K562 (cell line): ENCODE measurements around the gene NLRP10. TPM values are rescaled to one million over a fixed set of nuclear protein-coding genes. Genes with fewer than 3 reads are reported as not detected.

Source experiments
- ATAC-seq: fragments of 200-7000 bp; cut with Tn5 transposase; 3 replicates; pipeline ENCODE4 v1.9.1; 2020; ENCODE audit warnings: moderate library complexity
- BruUV-seq: library from RNA; stranded (reverse); fragments of 400-500 nt; replicated peaks from 2 replicates; lab custom pipeline; 2021; lab: Mats Ljungman, UMichigan
- CTCF ChIA-PET: fragments of 300-600 bp; formaldehyde crosslinking; extraction: SDS; loops from one replicate; lab custom pipeline; 2021; ENCODE audit warnings: low intra/inter-chr PET ratio; lab: Yijun Ruan, JAX
- POLR2A ChIA-PET: fragments of 300-600, 350-650 bp; sonication (Branson Sonifier 250); formaldehyde crosslinking; extraction: SDS; loops from one replicate; lab custom pipeline; 2021; ENCODE audit warnings: antibody characterized with exemption, inconsistent platforms; lab: Yijun Ruan, JAX
- DNase-seq, 4 experiments: peaks; one replicate each; pipeline versions ENCODE4 v3.0.0 to v3.0.0-alpha.2; 2011 to 2018; ENCODE audit warnings: low spot score in 3 of 4, mixed read lengths in 3 of 4; ENCODE audit errors: extremely low read depth in 1 of 4
- FAIRE-seq: peaks from 2 replicates; lab custom pipeline; 2011; peaks lifted over from hg19 to GRCh38; lab: Jason Lieb, UNC
- H2AFZ ChIP-seq: 2 replicates; pipeline ENCODE4 v1.6.0; 2011; ENCODE audit warnings: low read depth, low read length, control low read depth, inconsistent platforms
- H3K27ac ChIP-seq: fragments of 200-600 bp; 3 replicates; pipeline ENCODE4 v1.8.0; 2011; ENCODE audit warnings: low read depth, mild to moderate bottlenecking, control low read depth, inconsistent platforms, low read length, moderate library complexity, mixed read lengths; ENCODE audit errors: extremely low read depth
- H3K27me3 ChIP-seq, 2 experiments: fragments of 300-600 bp in 1 of 2; 2 replicates in 1 of 2; 3 replicates in 1 of 2; pipeline versions ENCODE4 v1.6.0 to v1.8.0; 2011; ENCODE audit warnings: inconsistent platforms in 2 of 2, low read length in 2 of 2, mild to moderate bottlenecking in 1 of 2, mixed read lengths in 1 of 2, moderate library complexity in 1 of 2; ENCODE audit not compliant: control insufficient read depth in 2 of 2, insufficient read depth in 2 of 2
- H3K36me3 ChIP-seq: fragments of 300-600 bp; 3 replicates; pipeline ENCODE4 v1.8.0; 2011; ENCODE audit warnings: mild to moderate bottlenecking, low read length, inconsistent platforms; ENCODE audit not compliant: control insufficient read depth, insufficient read depth
- H3K4me1 ChIP-seq, 2 experiments: fragments of 200-600 bp in 1 of 2; replicated peaks in 1 of 2; 2 replicates in 1 of 2; 3 replicates in 1 of 2; pipeline versions ENCODE4 v1.5.1 to v1.8.0; 2011; ENCODE audit warnings: inconsistent platforms in 2 of 2, low read length in 2 of 2, mild to moderate bottlenecking in 1 of 2, mixed read lengths in 1 of 2, moderate library complexity in 1 of 2; ENCODE audit not compliant: control insufficient read depth in 2 of 2, insufficient read depth in 2 of 2
- H3K4me2 ChIP-seq: 2 replicates; pipeline ENCODE4 v1.6.1; 2011; ENCODE audit warnings: low read length, control low read depth, inconsistent platforms, mixed read lengths; ENCODE audit not compliant: insufficient read depth
- H3K4me3 ChIP-seq: fragments of 200-600 bp; sonication (generic), shearing (Covaris generic); 2 replicates; pipeline ENCODE4 v1.5.1; 2016; ENCODE audit warnings: control low read depth, inconsistent platforms
- H3K79me2 ChIP-seq: fragments of 200-600 bp; 3 replicates; pipeline ENCODE4 v1.8.0; 2011; ENCODE audit warnings: low read length, inconsistent platforms; ENCODE audit not compliant: control insufficient read depth, insufficient read depth
- H3K9ac ChIP-seq, 2 experiments: 2 replicates each; pipeline versions ENCODE4 v1.6.0 to v1.6.1; 2011; ENCODE audit warnings: low read depth in 2 of 2, low read length in 2 of 2, control low read depth in 1 of 2, inconsistent platforms in 1 of 2, mild to moderate bottlenecking in 1 of 2, mixed read lengths in 1 of 2; ENCODE audit not compliant: insufficient read depth in 1 of 2
- H3K9me1 ChIP-seq: one replicate; pipeline ENCODE4 v1.6.0; 2011; ENCODE audit warnings: inconsistent platforms, mild to moderate bottlenecking, low read length, moderate library complexity; ENCODE audit not compliant: control insufficient read depth, insufficient read depth
- H3K9me3 ChIP-seq: replicated peaks from 2 replicates; pipeline ENCODE4 v1.5.1; 2011; ENCODE audit warnings: low read depth, low read length, inconsistent platforms; ENCODE audit not compliant: control insufficient read depth, insufficient read depth
- H4K20me1 ChIP-seq: replicated peaks from 2 replicates; pipeline ENCODE4 v1.6.1; 2011; ENCODE audit warnings: low read length, inconsistent platforms, mixed read lengths; ENCODE audit not compliant: control insufficient read depth, insufficient read depth
- CBFA2T3 ChIP-seq: fragments of 450-650 bp; IDR thresholded peaks from 2 replicates; pipeline ENCODE4 v1.6.1; 2017
- E2F3 ChIP-seq: fragments of 250-450 bp; sonication (Bioruptor Pico); IDR thresholded peaks from 2 replicates; pipeline ENCODE4 v1.4.0; 2020; ENCODE audit warnings: mild to moderate bottlenecking
- E2F4 ChIP-seq: sonication (generic); formaldehyde crosslinking; IDR thresholded peaks from 2 replicates; pipeline ENCODE4 v1.8.0; 2022; ENCODE audit warnings: mild to moderate bottlenecking, low read depth, missing genetic modification reagents
- GABPB2 ChIP-seq: fragments of 250-450 bp; sonication (Bioruptor Pico); conservative IDR thresholded peaks from 2 replicates; pipeline ENCODE4 v1.5.1; 2021; ENCODE audit warnings: mild to moderate bottlenecking
- LCOR ChIP-seq: sonication (generic); formaldehyde crosslinking; IDR thresholded peaks from 2 replicates; pipeline ENCODE4 v1.8.0; 2022; ENCODE audit warnings: mild to moderate bottlenecking, missing genetic modification reagents
- POLR2A ChIP-seq: fragments of 450-650 bp; conservative IDR thresholded peaks from 2 replicates; pipeline ENCODE4 v1.6.1; 2016
- SRSF9 ChIP-seq: fragments of 200-400 bp; formaldehyde crosslinking; IDR thresholded peaks from 2 replicates; pipeline ENCODE4 v1.6.1; 2017; ENCODE audit warnings: low read depth, low read length, borderline replicate concordance
- TEAD2 ChIP-seq: fragments of 450-650 bp; IDR thresholded peaks from 2 replicates; pipeline ENCODE4 v1.6.1; 2016; ENCODE audit warnings: missing genetic modification characterization, control low read depth, missing compliant biosample characterization
- TFE3 ChIP-seq: fragments of 450-650 bp; formaldehyde crosslinking; IDR thresholded peaks from 2 replicates; pipeline ENCODE4 v1.4.0; 2020; ENCODE audit warnings: mild to moderate bottlenecking, mixed read lengths
- ZNF124 ChIP-seq: sonication (generic); formaldehyde crosslinking; IDR thresholded peaks from 2 replicates; pipeline ENCODE4 v1.8.1; 2022; ENCODE audit warnings: missing genetic modification reagents
- ZNF639 ChIP-seq, 2 experiments: fragments of 200-800 bp in 1 of 2; sonication (Bioruptor generic) in 1 of 2; sonication (generic) in 1 of 2; formaldehyde crosslinking in 1 of 2; IDR thresholded peaks in 1 of 2; conservative IDR thresholded peaks in 1 of 2; 2 replicates each; pipeline versions ENCODE4 v1.5.0 to v1.6.1; 2016 to 2020; ENCODE audit warnings: missing compliant biosample characterization in 1 of 2, missing genetic modification characterization in 1 of 2, missing genetic modification reagents in 1 of 2
- WGBS: fragments of 100-300 bp; shearing (Covaris generic); methylation state at CpG from one replicate; pipeline ENCODE4 v1.1.6; 2016; ENCODE audit warnings: low coverage, mixed read lengths; ENCODE audit not compliant: insufficient coverage; ENCODE audit errors: missing lambda C conversion rate; 5-methylcytosine and 5-hydroxymethylcytosine counted together
- in situ Hi-C: fragments of 300-500 bp; cut with MboI; formaldehyde crosslinking; loops from 4 replicates; pipeline ENCODE4 v1.15.0; 2018; ENCODE audit warnings: inconsistent platforms, mixed read lengths
- intact Hi-C: fragments of 100-400 bp; cut with micrococcal nuclease; formaldehyde crosslinking; loops from 2 replicates; pipeline ENCODE4 v1.14.2; 2022
- polyA plus RNA-seq, 8 experiments: library from polyadenylated mRNA; depleted of rRNA in 4 of 8; stranded (reverse) in 5 of 8; unstranded in 3 of 8; fragments of >200 nt; fragmentation: Nextera tagmentation in 2 of 8; fragmentation: Illumina TruSeq in 1 of 8; extraction: Ambion mirVana in 2 of 8; extraction: Trizol in 1 of 8; gene quantifications; 2 replicates each; pipeline versions ENCODE4 v1.2.1 to v1.2.3, GENCODE V29; 2011 to 2014; ENCODE audit warnings: inconsistent platforms in 1 of 8, missing spikeins in 1 of 8
- total RNA-seq, 7 experiments: library from RNA; depleted of rRNA in 6 of 7; stranded (reverse); fragments of >200 nt in 6 of 7; fragmentation: Illumina TruSeq in 2 of 7; extraction: Trizol in 2 of 7; gene quantifications; 2 replicates each; pipeline versions ENCODE4 v1.2.1 to v1.2.3, GENCODE V29; 2011 to 2021; ENCODE audit warnings: low replicate concordance in 1 of 7
- TF ChIP-seq, protein P1 (sequence below): fragments of 450-650 bp; IDR thresholded peaks from 2 replicates; pipeline ENCODE4 v1.6.1; 2017; ENCODE audit warnings: antibody characterized with exemption

The NLRP10 gene
- total and polyA plus RNA-seq, 9 of the 15 experiments (the other 6 are each of a cell fraction or from before 2014, with no cell fraction given): 0.04 to 0.14 (median 0.09) TPM; not detected in 6

- TF ChIP-seq LCOR (no peak), SRSF9 (no peak)
- TF ChIP-seq, all 486 proteins: peak for 0
These were observed 40.3 kb upstream of the NLRP10 start (continued) for GRCh38 chr11:8005556-8005955.

DNA sequence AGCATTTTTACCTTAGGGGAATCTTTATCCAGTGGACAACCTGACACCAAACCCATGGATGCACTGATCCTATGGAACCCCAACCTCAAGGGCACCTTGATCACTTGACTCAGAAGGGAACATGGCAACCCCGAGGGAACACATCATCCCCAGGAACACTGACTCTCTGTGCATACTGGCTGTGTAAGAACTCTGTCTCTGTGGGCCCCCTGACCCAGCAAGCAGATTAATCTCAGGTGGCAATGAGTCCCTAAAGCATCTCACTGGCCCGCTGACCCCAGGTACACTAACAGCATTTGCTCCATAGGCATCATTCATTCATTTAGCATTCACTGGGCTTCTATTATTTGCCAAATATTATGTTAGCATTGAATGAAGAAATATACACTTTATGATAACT is 38.8 kb upstream of the NLRP10 start:
- intact Hi-C loops (no loop called here), in situ Hi-C loops (no loop called here)
- BruUV-seq: no TSS peak
- H3K79me2 ChIP-seq: no peaks in the 10 kb centered on the region
- POLR2A ChIA-PET: no interaction called here
- ATAC-seq: no peak
- no peak for DNase-seq
- H3K27ac ChIP-seq: no peak overlapping the region
- no peak overlapping the region for H3K4me3 ChIP-seq
- H3K9me1 ChIP-seq: no peaks in the 10 kb centered on the region
- FAIRE-seq: no peak
- no peaks in the 10 kb centered on the region for H3K9me3 ChIP-seq
- H3K9ac ChIP-seq: no peak overlapping the region
- H3K36me3 ChIP-seq: no peaks in the 10 kb centered on the region
- H2AFZ ChIP-seq: no peak overlapping the region
- 0% methylated on average over 1 of the region's 2 CpGs for WGBS
- H3K4me2 ChIP-seq: no peak overlapping the region
- H3K4me1 ChIP-seq: no peaks in the 10 kb centered on the region
- peaks cover 0 to 10% of the 10 kb centered on the region in 2 experiments; a peak in 1 of 5 replicates for H3K27me3 ChIP-seq
- CTCF ChIA-PET: no interaction called here
- H4K20me1 ChIP-seq: 0 out of 2 replicates have a peak, but pooled peaks cover 5% of the 10 kb centered on the region
- TF ChIP-seq ZNF639 (CRISPR knock-in tag; conservative IDR thresholded peaks at IDR 0.05 in 1 of 2, IDR thresholded peaks at IDR 0.05 in 1 of 2) (no peak), CBFA2T3 (no peak), POLR2A (no peak), TFE3 (CRISPR knock-in tag) (no peak), E2F3 (no peak), E2F4 (no peak), TEAD2 (no peak), ZNF124 (CRISPR knock-in tag) (no peak), GABPB2 (CRISPR knock-in tag) (no peak)
- TF ChIP-seq, protein P1, sequence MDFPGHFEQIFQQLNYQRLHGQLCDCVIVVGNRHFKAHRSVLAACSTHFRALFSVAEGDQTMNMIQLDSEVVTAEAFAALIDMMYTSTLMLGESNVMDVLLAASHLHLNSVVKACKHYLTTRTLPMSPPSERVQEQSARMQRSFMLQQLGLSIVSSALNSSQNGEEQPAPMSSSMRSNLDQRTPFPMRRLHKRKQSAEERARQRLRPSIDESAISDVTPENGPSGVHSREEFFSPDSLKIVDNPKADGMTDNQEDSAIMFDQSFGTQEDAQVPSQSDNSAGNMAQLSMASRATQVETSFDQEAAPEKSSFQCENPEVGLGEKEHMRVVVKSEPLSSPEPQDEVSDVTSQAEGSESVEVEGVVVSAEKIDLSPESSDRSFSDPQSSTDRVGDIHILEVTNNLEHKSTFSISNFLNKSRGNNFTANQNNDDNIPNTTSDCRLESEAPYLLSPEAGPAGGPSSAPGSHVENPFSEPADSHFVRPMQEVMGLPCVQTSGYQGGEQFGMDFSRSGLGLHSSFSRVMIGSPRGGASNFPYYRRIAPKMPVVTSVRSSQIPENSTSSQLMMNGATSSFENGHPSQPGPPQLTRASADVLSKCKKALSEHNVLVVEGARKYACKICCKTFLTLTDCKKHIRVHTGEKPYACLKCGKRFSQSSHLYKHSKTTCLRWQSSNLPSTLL: no peak
